Caco-2 (cell line): ENCODE results near the gene SELENON. TPM values are rescaled to one million over a fixed set of nuclear protein-coding genes. Genes with fewer than 3 reads are reported as not detected.

Experiments used
- BruUV-seq: library from RNA; stranded (reverse); fragments of 400-500 nt; replicated peaks from 2 replicates; lab custom pipeline; 2021; lab: Mats Ljungman, UMichigan
- CTCF ChIA-PET: fragments of 300-600 bp; sonication (Branson Sonifier 250); formaldehyde crosslinking; loops from one replicate; lab custom pipeline; 2022; ENCODE audit warnings: antibody characterized with exemption; lab: Charles Lee
- POLR2A ChIA-PET: fragments of 300-600 bp; sonication (Branson Sonifier 250); formaldehyde crosslinking; loops from one replicate; lab custom pipeline; 2022; ENCODE audit warnings: antibody characterized with exemption; lab: Charles Lee
- DNase-seq, 2 experiments: peaks; one replicate each; pipeline versions ENCODE4 v3.0.0 to v3.0.0-alpha.2; 2020 to 2022
- H3K27me3 ChIP-seq: replicated peaks from 2 replicates; pipeline ENCODE4 v1.6.0; 2011; ENCODE audit warnings: low read length; ENCODE audit not compliant: control insufficient read depth, insufficient read depth
- H3K36me3 ChIP-seq: 2 replicates; pipeline ENCODE4 v1.5.1; 2011; ENCODE audit warnings: low read length; ENCODE audit not compliant: control insufficient read depth, insufficient read depth
- H3K4me1 ChIP-seq: fragments of 250-450 bp; sonication (Bioruptor Pico); 2 replicates; pipeline ENCODE4 v1.5.1; 2020; ENCODE audit warnings: mild to moderate bottlenecking
- H3K4me3 ChIP-seq: 2 replicates; pipeline ENCODE4 v1.5.1; 2011; ENCODE audit warnings: low read depth, mild to moderate bottlenecking, control low read depth, low read length
- H3K9me3 ChIP-seq: fragments of 250-450 bp; sonication (Bioruptor Pico); 2 replicates; pipeline ENCODE4 v1.5.1; 2020; ENCODE audit warnings: mild to moderate bottlenecking, moderate library complexity
- H3K27ac Mint-ChIP-seq: one replicate; pipeline ENCODE4 v1.8.0; 2022; ENCODE audit warnings: mixed read lengths; ENCODE audit not compliant: unreplicated experiment
- H3K27me3 Mint-ChIP-seq: one replicate; pipeline ENCODE4 v1.8.0; 2022; ENCODE audit warnings: mixed read lengths; ENCODE audit not compliant: insufficient read depth, unreplicated experiment
- H3K36me3 Mint-ChIP-seq: one replicate; pipeline ENCODE4 v1.8.0; 2022; ENCODE audit warnings: mild to moderate bottlenecking, mixed read lengths; ENCODE audit not compliant: insufficient read depth, unreplicated experiment
- H3K4me1 Mint-ChIP-seq: one replicate; pipeline ENCODE4 v1.8.0; 2022; ENCODE audit warnings: low read depth, mixed read lengths; ENCODE audit not compliant: unreplicated experiment
- H3K4me3 Mint-ChIP-seq: one replicate; pipeline ENCODE4 v1.8.0; 2022; ENCODE audit warnings: mild to moderate bottlenecking, moderate library complexity, mixed read lengths; ENCODE audit not compliant: unreplicated experiment
- H3K9me3 Mint-ChIP-seq: one replicate; pipeline ENCODE4 v1.8.0; 2022; ENCODE audit warnings: mixed read lengths; ENCODE audit not compliant: unreplicated experiment
- intact Hi-C: fragments of 100-400 bp; cut with micrococcal nuclease; formaldehyde crosslinking; loops from one replicate; pipeline ENCODE4 v1.10.0; 2022; ENCODE audit not compliant: unreplicated experiment
- total RNA-seq: library from RNA; stranded (reverse); gene quantifications from 2 replicates; pipeline ENCODE4 v1.2.3, GENCODE V29; 2022
- TF ChIP-seq, protein P1 (sequence below), 2 experiments: fragments of 200-600 bp in 1 of 2; IDR thresholded peaks; 1 replicate in 1 of 2; 2 replicates in 1 of 2; pipeline versions ENCODE4 v1.5.1 to v1.8.0; 2011 to 2022; ENCODE audit warnings: antibody characterized with exemption in 1 of 2, control low read depth in 1 of 2, inconsistent platforms in 1 of 2, low read depth in 1 of 2, low read length in 1 of 2, mild to moderate bottlenecking in 1 of 2, moderate library complexity in 1 of 2; ENCODE audit not compliant: insufficient read depth in 1 of 2, severe bottlenecking in 1 of 2, unreplicated experiment in 1 of 2

The SELENON gene
- total RNA-seq, 1 experiment from 2014 or later, result 58.3 TPM

DNA sequence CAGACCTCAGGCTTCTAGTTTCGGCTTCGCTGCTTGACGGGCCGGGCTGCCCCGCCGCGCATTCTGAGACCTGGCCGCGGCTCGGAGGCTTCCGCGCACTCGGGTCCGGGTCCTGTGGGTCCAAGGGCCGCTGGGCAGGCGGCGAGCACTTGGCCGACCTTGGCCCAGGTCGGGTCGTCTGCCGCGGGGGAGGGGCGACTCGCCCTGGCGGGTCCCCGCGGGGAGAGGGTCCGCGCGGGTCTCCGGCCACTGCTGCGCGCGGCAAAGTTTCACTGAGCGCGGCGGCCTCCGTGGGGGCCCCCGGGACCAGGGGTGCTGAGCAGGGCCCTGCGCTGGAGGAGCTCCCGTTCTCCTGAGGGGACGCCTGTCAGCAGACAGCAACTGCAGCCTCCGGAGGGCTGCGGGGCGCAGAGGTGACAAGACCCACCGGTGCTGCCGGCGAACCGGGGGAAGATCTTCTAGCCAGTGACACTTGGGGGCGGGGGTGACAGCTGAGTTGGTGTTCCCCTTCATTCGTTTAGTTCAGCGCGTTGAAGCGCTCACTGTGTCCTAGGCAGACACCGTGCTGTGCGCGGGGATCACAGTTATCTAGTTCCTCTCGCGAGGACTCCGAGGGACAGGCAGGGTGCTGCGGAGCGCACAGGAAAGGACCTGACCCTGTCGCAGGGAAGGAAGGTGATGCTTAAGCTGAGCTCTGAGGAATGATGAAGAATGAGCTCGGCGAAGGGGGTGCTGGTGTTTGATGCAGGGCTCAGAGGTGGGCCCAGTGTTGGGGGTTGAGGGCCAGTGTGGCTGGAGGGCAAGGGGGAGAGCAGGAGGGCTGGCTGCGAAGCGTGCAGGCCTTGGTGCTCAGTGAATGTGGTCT is 20.5 kb downstream of the SELENON start:
- Mint-ChIP-seq H3K9me3 (no peaks in the 10 kb centered on the region), H3K4me1 (peaks cover 26% of the 10 kb centered on the region), H3K27ac (peak overlapping the region; percentile 97), H3K4me3 (peak overlapping the region; percentile 77), H3K27me3 (no peaks in the 10 kb centered on the region), H3K36me3 (peaks cover 21% of the 10 kb centered on the region)
- ChIA-PET POLR2A (interaction anchor here (0.8 to 1.6 kb wide), 4 partner anchors 19 to 212 kb away, joined by 3 to 10 read pairs (median 5); partner anchors contain the start of gene PAFAH2), CTCF (interaction anchor here (0.6 to 1.4 kb wide), 6 partner anchors 17 to 413 kb away, joined by 3 to 7 read pairs (median 4); partner anchors contain the start of genes CEP85, PAFAH2 and PAQR7)
- peak; percentile 60 to 71 for DNase-seq
- H3K4me3 ChIP-seq, result peak overlapping the region; percentile 66
- H3K27me3 ChIP-seq, result no peaks in the 10 kb centered on the region
- no peaks in the 10 kb centered on the region for H3K9me3 ChIP-seq
- H3K36me3 ChIP-seq, result no peaks in the 10 kb centered on the region
- no TSS peak for BruUV-seq
- intact Hi-C loops, result loop anchor here (5.0 kb wide), 1 partner anchor 177 kb away; the partner anchor contains the start of gene PAFAH2
- TF ChIP-seq, protein P1, sequence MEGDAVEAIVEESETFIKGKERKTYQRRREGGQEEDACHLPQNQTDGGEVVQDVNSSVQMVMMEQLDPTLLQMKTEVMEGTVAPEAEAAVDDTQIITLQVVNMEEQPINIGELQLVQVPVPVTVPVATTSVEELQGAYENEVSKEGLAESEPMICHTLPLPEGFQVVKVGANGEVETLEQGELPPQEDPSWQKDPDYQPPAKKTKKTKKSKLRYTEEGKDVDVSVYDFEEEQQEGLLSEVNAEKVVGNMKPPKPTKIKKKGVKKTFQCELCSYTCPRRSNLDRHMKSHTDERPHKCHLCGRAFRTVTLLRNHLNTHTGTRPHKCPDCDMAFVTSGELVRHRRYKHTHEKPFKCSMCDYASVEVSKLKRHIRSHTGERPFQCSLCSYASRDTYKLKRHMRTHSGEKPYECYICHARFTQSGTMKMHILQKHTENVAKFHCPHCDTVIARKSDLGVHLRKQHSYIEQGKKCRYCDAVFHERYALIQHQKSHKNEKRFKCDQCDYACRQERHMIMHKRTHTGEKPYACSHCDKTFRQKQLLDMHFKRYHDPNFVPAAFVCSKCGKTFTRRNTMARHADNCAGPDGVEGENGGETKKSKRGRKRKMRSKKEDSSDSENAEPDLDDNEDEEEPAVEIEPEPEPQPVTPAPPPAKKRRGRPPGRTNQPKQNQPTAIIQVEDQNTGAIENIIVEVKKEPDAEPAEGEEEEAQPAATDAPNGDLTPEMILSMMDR (IDR thresholded peaks at IDR 0.05; ENCODE audit: insufficient read depth in 1 of 2, low read depth in 1 of 2, low read length in 1 of 2, severe bottlenecking in 1 of 2, unreplicated experiment in 1 of 2), result no peak
- H3K4me1 ChIP-seq, result peaks cover 15% of the 10 kb centered on the region

DNA sequence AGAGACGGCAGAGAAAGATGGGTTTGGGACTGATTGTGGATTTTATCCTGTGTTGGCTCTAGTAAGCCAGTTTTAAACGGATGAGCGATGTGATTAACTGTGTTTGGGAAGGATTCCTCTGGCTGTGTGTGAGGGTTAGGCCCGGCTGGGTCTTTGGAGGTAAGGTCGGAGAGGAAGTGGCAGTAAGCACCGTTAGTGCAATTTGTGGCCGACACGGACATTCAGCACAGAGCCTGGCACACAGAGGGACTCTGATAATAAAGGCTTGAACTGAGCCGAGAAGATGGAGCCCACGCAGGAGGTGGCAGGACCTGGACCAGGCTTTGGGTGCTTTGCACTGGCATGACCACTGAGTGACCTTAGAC is 21.1 kb downstream of the SELENON start:
- Mint-ChIP-seq H3K9me3 (no peaks in the 10 kb centered on the region), H3K4me3 (peak overlapping the region; percentile 77), H3K27ac (peak overlapping the region; percentile 66), H3K36me3 (peaks cover 23% of the 10 kb centered on the region), H3K4me1 (peaks cover 26% of the 10 kb centered on the region), H3K27me3 (no peaks in the 10 kb centered on the region)
- DNase-seq, result no peak
- H3K27me3 ChIP-seq, result no peaks in the 10 kb centered on the region
- TF ChIP-seq, protein P1 (IDR thresholded peaks at IDR 0.05; ENCODE audit: insufficient read depth in 1 of 2, low read depth in 1 of 2, low read length in 1 of 2, severe bottlenecking in 1 of 2, unreplicated experiment in 1 of 2), result no peak
- intact Hi-C loops, result loop anchor here (5.0 kb wide), 1 partner anchor 176 kb away; the partner anchor contains the start of gene PAFAH2
- BruUV-seq, result TSS peak; percentile 13
- ChIA-PET POLR2A (no interaction called here), CTCF (no interaction called here)
- H3K36me3 ChIP-seq, result no peaks in the 10 kb centered on the region
- H3K4me1 ChIP-seq, result peaks cover 15% of the 10 kb centered on the region
- H3K9me3 ChIP-seq, result no peaks in the 10 kb centered on the region
- H3K4me3 ChIP-seq, result peak overlapping the region; percentile 66

DNA sequence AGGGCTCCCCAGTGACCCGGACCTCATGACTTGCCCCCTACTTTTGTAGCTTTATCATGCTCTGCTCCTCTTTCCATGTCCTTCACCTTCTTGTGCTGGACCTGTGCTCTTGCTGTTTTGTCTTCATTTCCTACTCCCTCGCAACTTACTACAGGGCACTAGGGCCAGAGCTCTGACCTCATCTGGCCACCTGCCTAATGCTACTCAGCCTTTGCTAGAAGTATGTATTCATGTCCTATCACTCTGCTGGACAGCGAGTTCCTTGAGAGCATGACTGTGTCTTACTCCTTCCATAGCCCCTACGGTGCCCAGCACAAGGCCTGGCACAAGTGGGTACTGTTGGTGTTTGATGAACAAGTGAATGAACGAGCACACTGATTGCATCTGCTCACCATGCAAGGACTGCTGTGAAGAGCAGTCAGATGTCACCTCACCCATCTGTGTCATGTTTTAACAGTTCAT is 21.7 kb downstream of the SELENON start:
- H3K9me3 Mint-ChIP-seq, result no peaks in the 10 kb centered on the region
- no peaks in the 10 kb centered on the region for H3K9me3 ChIP-seq
- no peak overlapping the region; the same call in 1 of the 2 replicates for H3K4me3 ChIP-seq
- DNase-seq, result no peak
- BruUV-seq, result no TSS peak
- H3K4me1 Mint-ChIP-seq, result peaks cover 26% of the 10 kb centered on the region
- intact Hi-C loops, result loop anchor here (5.0 kb wide), 1 partner anchor 176 kb away; the partner anchor contains the start of gene PAFAH2
- H3K36me3 Mint-ChIP-seq, result peaks cover 27% of the 10 kb centered on the region
- H3K4me1 ChIP-seq, result peaks cover 15% of the 10 kb centered on the region
- no peaks in the 10 kb centered on the region for H3K27me3 ChIP-seq
- peak overlapping the region; percentile 66 for H3K27ac Mint-ChIP-seq
- TF ChIP-seq, protein P1 (IDR thresholded peaks at IDR 0.05; ENCODE audit: insufficient read depth in 1 of 2, low read depth in 1 of 2, low read length in 1 of 2, severe bottlenecking in 1 of 2, unreplicated experiment in 1 of 2), result no peak
- H3K36me3 ChIP-seq, result no peaks in the 10 kb centered on the region
- no peaks in the 10 kb centered on the region for H3K27me3 Mint-ChIP-seq
- peak overlapping the region; percentile 77 for H3K4me3 Mint-ChIP-seq
- ChIA-PET CTCF (no interaction called here), POLR2A (no interaction called here)
